Ishikawa (cell line): Measurements from ENCODE around the gene PSMD13.

Experiments used
- CEBPB ChIP-seq: IDR thresholded peaks from 2 replicates; pipeline ENCODE4 v1.6.1; 2012
- CREB1 ChIP-seq: IDR thresholded peaks from 2 replicates; pipeline ENCODE4 v1.6.1; 2012; ENCODE audit warnings: low read depth
- EGR1 ChIP-seq: IDR thresholded peaks from 2 replicates; pipeline ENCODE4 v1.6.1; 2012
- EP300 ChIP-seq: IDR thresholded peaks from 2 replicates; pipeline ENCODE4 v1.6.1; 2012; ENCODE audit warnings: borderline replicate concordance
- FOXM1 ChIP-seq: IDR thresholded peaks from 2 replicates; pipeline ENCODE4 v1.6.1; 2012; ENCODE audit warnings: low read depth, borderline replicate concordance
- NFIC ChIP-seq: IDR thresholded peaks from 2 replicates; pipeline ENCODE4 v1.6.1; 2012
- RAD21 ChIP-seq: IDR thresholded peaks from 2 replicates; pipeline ENCODE4 v1.6.1; 2012; ENCODE audit warnings: low read depth
- TAF1 ChIP-seq: IDR thresholded peaks from 2 replicates; pipeline ENCODE4 v1.6.1; 2012; ENCODE audit warnings: low read depth, mild to moderate bottlenecking
- TCF12 ChIP-seq: IDR thresholded peaks from 2 replicates; pipeline ENCODE4 v1.6.1; 2012; ENCODE audit warnings: low read depth
- TEAD4 ChIP-seq: IDR thresholded peaks from 2 replicates; pipeline ENCODE4 v1.6.1; 2012
- USF1 ChIP-seq: IDR thresholded peaks from 2 replicates; pipeline ENCODE4 v1.6.1; 2012
- YY1 ChIP-seq: IDR thresholded peaks from 2 replicates; pipeline ENCODE4 v1.6.1; 2012; ENCODE audit warnings: low read depth
- ZBTB7A ChIP-seq: IDR thresholded peaks from 2 replicates; pipeline ENCODE4 v1.6.1; 2012; ENCODE audit warnings: low read depth
- TF ChIP-seq, protein P1 (sequence below): IDR thresholded peaks from 2 replicates; pipeline ENCODE4 v1.6.1; 2012; ENCODE audit warnings: low read depth, mild to moderate bottlenecking
- TF ChIP-seq, protein P2 (sequence below): IDR thresholded peaks from 2 replicates; pipeline ENCODE4 v1.6.1; 2012

Gene PSMD13

GRCh38 chr11:218815-219593, 17.8 kb upstream of the PSMD13 start:
- no peak for TF ChIP-seq USF1
- no peak for TF ChIP-seq ZBTB7A
- TF ChIP-seq TCF12, result no peak
- no peak for TF ChIP-seq TEAD4
- TF ChIP-seq, protein P1, sequence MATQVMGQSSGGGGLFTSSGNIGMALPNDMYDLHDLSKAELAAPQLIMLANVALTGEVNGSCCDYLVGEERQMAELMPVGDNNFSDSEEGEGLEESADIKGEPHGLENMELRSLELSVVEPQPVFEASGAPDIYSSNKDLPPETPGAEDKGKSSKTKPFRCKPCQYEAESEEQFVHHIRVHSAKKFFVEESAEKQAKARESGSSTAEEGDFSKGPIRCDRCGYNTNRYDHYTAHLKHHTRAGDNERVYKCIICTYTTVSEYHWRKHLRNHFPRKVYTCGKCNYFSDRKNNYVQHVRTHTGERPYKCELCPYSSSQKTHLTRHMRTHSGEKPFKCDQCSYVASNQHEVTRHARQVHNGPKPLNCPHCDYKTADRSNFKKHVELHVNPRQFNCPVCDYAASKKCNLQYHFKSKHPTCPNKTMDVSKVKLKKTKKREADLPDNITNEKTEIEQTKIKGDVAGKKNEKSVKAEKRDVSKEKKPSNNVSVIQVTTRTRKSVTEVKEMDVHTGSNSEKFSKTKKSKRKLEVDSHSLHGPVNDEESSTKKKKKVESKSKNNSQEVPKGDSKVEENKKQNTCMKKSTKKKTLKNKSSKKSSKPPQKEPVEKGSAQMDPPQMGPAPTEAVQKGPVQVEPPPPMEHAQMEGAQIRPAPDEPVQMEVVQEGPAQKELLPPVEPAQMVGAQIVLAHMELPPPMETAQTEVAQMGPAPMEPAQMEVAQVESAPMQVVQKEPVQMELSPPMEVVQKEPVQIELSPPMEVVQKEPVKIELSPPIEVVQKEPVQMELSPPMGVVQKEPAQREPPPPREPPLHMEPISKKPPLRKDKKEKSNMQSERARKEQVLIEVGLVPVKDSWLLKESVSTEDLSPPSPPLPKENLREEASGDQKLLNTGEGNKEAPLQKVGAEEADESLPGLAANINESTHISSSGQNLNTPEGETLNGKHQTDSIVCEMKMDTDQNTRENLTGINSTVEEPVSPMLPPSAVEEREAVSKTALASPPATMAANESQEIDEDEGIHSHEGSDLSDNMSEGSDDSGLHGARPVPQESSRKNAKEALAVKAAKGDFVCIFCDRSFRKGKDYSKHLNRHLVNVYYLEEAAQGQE, result no peak
- no peak for TF ChIP-seq NFIC
- TF ChIP-seq EGR1, result no peak
- TF ChIP-seq EP300, result no peak
- no peak for TF ChIP-seq YY1
- no peak for TF ChIP-seq CEBPB
- TF ChIP-seq TAF1, result no peak
- TF ChIP-seq RAD21, result no peak
- no peak for TF ChIP-seq CREB1
- TF ChIP-seq, protein P2, sequence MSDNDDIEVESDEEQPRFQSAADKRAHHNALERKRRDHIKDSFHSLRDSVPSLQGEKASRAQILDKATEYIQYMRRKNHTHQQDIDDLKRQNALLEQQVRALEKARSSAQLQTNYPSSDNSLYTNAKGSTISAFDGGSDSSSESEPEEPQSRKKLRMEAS, result no peak
- TF ChIP-seq FOXM1, result no peak

- TF ChIP-seq CREB1 (no peak), CEBPB (no peak), RAD21 (no peak), FOXM1 (no peak), EGR1 (no peak), ZBTB7A (no peak), TCF12 (no peak), USF1 (no peak), TAF1 (no peak), EP300 (no peak)
- TF ChIP-seq, protein P2, result no peak
- TF ChIP-seq, protein P1, result no peak
Observed at GRCh38 chr11:221539-221938, 15.2 kb upstream of the PSMD13 start.

DNA sequence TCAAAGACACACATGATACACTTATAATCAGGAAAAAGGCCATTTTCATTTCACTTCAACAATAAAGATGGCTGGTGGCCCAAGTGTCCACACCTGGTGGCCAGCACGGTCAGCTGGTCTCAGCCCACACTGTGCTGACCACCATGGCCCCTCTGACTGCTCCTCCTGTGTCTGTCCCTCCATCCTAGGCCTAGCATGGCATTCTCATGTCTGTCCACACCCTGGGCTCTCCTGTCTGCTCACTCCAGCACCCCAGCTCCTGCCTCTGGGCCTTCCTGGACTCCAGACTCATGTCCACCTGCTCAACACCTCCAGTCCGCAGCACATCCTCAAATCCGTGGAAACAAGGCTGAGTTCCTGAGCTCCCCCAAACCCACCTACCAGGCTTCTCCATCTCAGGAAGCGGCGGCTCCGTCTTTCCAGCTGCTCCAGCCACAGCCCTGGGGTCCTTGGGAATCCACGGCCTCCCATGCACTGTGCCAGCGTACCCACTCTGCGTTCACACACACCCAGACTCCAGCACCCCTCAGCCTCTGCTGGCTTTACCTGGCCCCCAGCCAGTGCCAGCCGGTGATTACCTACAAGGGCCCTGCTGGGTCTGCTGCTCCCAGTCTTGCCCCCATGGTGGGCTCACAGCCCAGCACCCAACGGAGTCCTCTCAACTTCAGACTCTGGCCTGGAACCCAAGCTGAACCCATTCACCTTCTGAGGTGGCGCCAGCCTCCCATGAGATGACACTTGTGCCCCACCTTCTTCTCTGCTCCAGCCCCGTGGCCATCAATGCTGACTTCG, 14.6 kb upstream of the PSMD13 start:
- TF ChIP-seq RAD21 (no peak), ZBTB7A (no peak), TEAD4 (no peak), YY1 (no peak), CREB1 (no peak), USF1 (no peak), EGR1 (no peak), TAF1 (no peak), CEBPB (no peak), EP300 (no peak), NFIC (no peak), TCF12 (no peak), FOXM1 (no peak)
- TF ChIP-seq, protein P2, result no peak
- TF ChIP-seq, protein P1, result no peak
